ENCODE data around the gene THUMPD3.

DNA sequence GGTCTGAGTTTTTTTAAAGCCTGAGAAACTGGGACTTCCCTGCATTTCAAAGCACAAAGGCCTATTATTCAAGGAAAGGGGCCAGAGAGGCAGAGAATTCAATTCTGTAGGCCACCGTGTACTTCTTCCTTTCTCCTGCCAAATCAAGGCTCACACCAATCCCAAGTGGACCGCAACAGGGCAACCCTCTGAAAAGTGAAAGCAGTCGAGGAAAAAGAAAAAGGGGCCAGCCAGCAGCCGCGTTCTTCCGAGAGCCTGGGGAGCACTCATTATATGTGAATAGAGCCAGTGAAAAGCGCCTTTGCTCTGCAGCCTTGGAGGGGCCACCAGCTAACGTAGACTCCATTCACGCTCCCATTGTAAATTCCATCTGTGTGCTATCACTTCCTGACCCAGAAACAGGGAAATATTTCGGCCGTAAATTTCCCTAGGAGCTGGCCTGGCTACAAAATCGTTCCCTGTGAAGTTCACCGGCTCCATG is 45.9 kb upstream of the THUMPD3 start:
- TF ChIP-seq, protein P1, sequence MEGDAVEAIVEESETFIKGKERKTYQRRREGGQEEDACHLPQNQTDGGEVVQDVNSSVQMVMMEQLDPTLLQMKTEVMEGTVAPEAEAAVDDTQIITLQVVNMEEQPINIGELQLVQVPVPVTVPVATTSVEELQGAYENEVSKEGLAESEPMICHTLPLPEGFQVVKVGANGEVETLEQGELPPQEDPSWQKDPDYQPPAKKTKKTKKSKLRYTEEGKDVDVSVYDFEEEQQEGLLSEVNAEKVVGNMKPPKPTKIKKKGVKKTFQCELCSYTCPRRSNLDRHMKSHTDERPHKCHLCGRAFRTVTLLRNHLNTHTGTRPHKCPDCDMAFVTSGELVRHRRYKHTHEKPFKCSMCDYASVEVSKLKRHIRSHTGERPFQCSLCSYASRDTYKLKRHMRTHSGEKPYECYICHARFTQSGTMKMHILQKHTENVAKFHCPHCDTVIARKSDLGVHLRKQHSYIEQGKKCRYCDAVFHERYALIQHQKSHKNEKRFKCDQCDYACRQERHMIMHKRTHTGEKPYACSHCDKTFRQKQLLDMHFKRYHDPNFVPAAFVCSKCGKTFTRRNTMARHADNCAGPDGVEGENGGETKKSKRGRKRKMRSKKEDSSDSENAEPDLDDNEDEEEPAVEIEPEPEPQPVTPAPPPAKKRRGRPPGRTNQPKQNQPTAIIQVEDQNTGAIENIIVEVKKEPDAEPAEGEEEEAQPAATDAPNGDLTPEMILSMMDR (conservative IDR thresholded peaks at IDR 0.05; ENCODE audit: low read length), result no peak
- no peak for TF ChIP-seq EZH2phosphoT487 (IDR thresholded peaks at IDR 0.05; ENCODE audit: borderline replicate concordance)
